Chondrocyte (in vitro differentiated cells): Measurements from ENCODE around the gene DACT2. TPM values are rescaled to one million over a fixed set of nuclear protein-coding genes. Genes with fewer than 3 reads are reported as not detected.

Experiments
- DNase-seq: peaks from one replicate; pipeline ENCODE4 v3.0.0; 2021; ENCODE audit warnings: mixed read lengths, low spot score
- H3K27ac Mint-ChIP-seq: one replicate; pipeline ENCODE4 v1.8.0; 2021; ENCODE audit warnings: mild to moderate bottlenecking, moderate library complexity, mixed read lengths; ENCODE audit not compliant: unreplicated experiment
- H3K27me3 Mint-ChIP-seq: 2 replicates; pipeline ENCODE4 v1.8.0; 2021; ENCODE audit warnings: low read depth, mixed read lengths
- H3K36me3 Mint-ChIP-seq: 2 replicates; pipeline ENCODE4 v1.8.0; 2021; ENCODE audit warnings: low read depth, mixed read lengths
- H3K4me1 Mint-ChIP-seq: 2 replicates; pipeline ENCODE4 v1.8.0; 2021; ENCODE audit warnings: low read depth, mild to moderate bottlenecking, mixed read lengths
- H3K4me3 Mint-ChIP-seq: one replicate; pipeline ENCODE4 v1.8.0; 2021; ENCODE audit warnings: mild to moderate bottlenecking, moderate library complexity, mixed read lengths; ENCODE audit not compliant: unreplicated experiment
- H3K9me3 Mint-ChIP-seq: 2 replicates; pipeline ENCODE4 v1.8.0; 2021; ENCODE audit warnings: low read depth, mixed read lengths
- CTCF ChIP-seq: fragments of 200-600 bp; sonication (generic); IDR thresholded peaks from 2 replicates; pipeline ENCODE4 v1.5.0; 2021; ENCODE audit warnings: antibody characterized with exemption, mild to moderate bottlenecking, moderate library complexity
- total RNA-seq: library from RNA; stranded (reverse); gene quantifications from 3 replicates; pipeline ENCODE4 v1.2.1, GENCODE V29; 2021

The DACT2 gene
- total RNA-seq, 1 donor from 2014 or later: 4.6 TPM

- Mint-ChIP-seq H3K9me3 (no peaks in the 10 kb centered on the region), H3K27ac (no peak overlapping the region), H3K4me1 (no peaks in the 10 kb centered on the region), H3K36me3 (no peaks in the 10 kb centered on the region), H3K27me3 (peaks cover 10% of the 10 kb centered on the region), H3K4me3 (no peak overlapping the region)
- DNase-seq: no peak
- no peak for TF ChIP-seq CTCF
Observed at GRCh38 chr6:168332020-168332419, 12.4 kb upstream of the DACT2 start.

- no peaks in the 10 kb centered on the region for H3K36me3 Mint-ChIP-seq
- no peak for TF ChIP-seq CTCF
- H3K27ac Mint-ChIP-seq: no peak overlapping the region
- H3K27me3 Mint-ChIP-seq: peaks cover 9% of the 10 kb centered on the region
- no peaks in the 10 kb centered on the region for H3K9me3 Mint-ChIP-seq
- no peak overlapping the region for H3K4me3 Mint-ChIP-seq
- no peak for DNase-seq
- peaks cover 5% of the 10 kb centered on the region for H3K4me1 Mint-ChIP-seq
Observed at GRCh38 chr6:168331058-168331457, 11.5 kb upstream of the DACT2 start.

GRCh38 chr6:168330403-168330802, 10.8 kb upstream of the DACT2 start:
- no peak for TF ChIP-seq CTCF
- no peak overlapping the region for H3K27ac Mint-ChIP-seq
- no peak for DNase-seq
- peaks cover 10% of the 10 kb centered on the region for H3K27me3 Mint-ChIP-seq
- no peaks in the 10 kb centered on the region for H3K36me3 Mint-ChIP-seq
- H3K9me3 Mint-ChIP-seq: no peaks in the 10 kb centered on the region
- peaks cover 5% of the 10 kb centered on the region for H3K4me1 Mint-ChIP-seq
- H3K4me3 Mint-ChIP-seq: no peak overlapping the region

GRCh38 chr6:168328086-168328485, 8.5 kb upstream of the DACT2 start:
- peaks cover 13% of the 10 kb centered on the region for H3K27me3 Mint-ChIP-seq
- no peak overlapping the region for H3K27ac Mint-ChIP-seq
- H3K4me1 Mint-ChIP-seq: peaks cover 5% of the 10 kb centered on the region
- peaks cover 1% of the 10 kb centered on the region for H3K36me3 Mint-ChIP-seq
- H3K9me3 Mint-ChIP-seq: no peaks in the 10 kb centered on the region
- DNase-seq: no peak
- no peak for TF ChIP-seq CTCF
- H3K4me3 Mint-ChIP-seq: no peak overlapping the region

GRCh38 chr6:168326294-168327261, 7.0 kb upstream of the DACT2 start:
- Mint-ChIP-seq H3K9me3 (peaks cover under 1% of the 10 kb centered on the region), H3K36me3 (peaks cover 1% of the 10 kb centered on the region), H3K27ac (no peak overlapping the region), H3K27me3 (peaks cover 13% of the 10 kb centered on the region), H3K4me3 (no peak overlapping the region), H3K4me1 (peaks cover 5% of the 10 kb centered on the region)
- TF ChIP-seq CTCF: no peak
- no peak for DNase-seq
